SKM-1 treated with dmso at 0.1 percent for 144 hours (cell line): ENCODE data around the gene ITGAE.

ENCODE experiments used
- DNase-seq: peaks from one replicate; lab custom pipeline; 2025; ENCODE audit not compliant: unreplicated experiment; lab: John Stamatoyannopoulos, UW

The ITGAE gene

GRCh38 chr17:3817851-3818605, 17.0 kb upstream of the ITGAE start:
- DNase-seq, result no peak

DNA sequence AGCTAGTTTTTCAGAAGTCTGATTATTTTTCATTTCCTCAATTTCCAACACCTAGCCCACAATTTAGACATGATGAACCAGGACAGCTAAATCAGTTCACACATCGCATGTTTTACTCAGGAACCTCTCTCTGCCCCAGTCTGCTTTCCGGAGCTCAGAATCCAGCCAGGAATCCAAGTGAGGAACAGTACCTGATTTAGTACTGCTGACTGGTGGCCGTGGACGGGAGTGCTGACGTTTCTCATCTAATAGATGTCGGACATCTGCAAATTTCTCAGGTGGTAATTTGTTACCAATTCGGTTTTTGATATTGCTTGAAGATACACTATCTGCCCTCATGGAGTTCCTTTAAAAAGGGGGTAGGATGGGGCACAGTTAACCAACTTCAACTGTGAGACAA, 14.9 kb upstream of the ITGAE start:
- no peak for DNase-seq

DNA sequence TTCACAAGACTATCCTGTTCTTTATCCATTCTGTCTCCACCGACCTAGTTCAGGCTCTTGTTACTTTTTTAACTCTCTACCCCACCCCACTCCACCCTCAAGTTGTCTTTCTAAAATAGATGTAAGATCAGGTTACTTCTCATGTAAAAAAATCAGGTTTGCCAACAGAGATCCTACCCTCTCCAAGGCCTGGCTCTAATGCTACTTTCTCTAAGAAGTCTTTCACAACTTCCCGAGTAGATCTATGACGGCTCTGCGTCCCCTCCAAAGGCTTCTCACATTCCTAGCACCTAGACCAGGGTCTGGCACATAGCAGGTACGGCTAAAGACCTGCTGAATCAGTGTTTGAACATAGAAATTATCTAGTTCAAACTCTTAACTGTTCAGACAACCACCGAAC, 14.1 kb upstream of the ITGAE start:
- DNase-seq, result no peak

DNA sequence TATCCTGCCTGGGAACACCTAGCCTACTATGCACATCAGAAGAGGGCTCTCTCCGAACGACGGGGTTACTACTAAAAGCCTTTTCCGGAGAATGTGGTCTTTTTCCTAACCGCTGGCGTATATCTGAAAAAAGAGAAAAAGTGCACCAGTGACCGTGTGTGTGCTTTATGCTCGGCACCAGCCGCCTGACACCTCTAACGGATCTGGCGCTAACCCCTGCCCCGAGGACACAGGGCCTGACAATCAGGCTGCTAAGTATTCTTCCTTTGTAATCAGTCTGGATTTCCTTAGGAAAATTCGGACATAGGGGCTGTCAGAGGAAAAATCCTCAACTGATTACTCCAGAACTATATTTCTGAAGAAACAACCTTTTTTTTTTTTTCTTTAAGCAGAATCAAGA, 13.4 kb upstream of the ITGAE start:
- no peak for DNase-seq

- no peak for DNase-seq
These were observed 12.2 kb upstream of the ITGAE start for GRCh38 chr17:3813171-3813570.

DNA sequence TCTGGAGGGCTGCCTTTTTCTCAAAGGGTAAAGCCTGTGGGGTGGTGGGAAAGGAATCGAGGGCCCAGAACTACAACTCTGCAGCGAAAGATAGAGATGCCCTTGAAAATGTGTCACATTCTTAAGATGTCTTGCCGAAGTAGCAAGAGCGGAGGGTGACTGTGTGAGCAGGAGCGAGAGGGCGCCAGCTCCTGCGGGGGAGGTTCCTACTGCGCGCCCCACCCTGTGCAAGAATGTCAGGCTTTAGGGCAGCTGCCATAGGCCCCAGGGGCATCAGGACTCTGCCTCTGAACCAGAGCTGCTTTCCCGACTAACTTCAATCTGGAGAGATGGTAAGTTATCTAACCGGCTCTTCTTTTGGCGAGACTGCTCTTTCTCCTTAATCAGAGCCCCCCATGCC, 11.8 kb upstream of the ITGAE start:
- DNase-seq, result no peak

GRCh38 chr17:3812284-3812683, 11.3 kb upstream of the ITGAE start:
- no peak for DNase-seq

DNA sequence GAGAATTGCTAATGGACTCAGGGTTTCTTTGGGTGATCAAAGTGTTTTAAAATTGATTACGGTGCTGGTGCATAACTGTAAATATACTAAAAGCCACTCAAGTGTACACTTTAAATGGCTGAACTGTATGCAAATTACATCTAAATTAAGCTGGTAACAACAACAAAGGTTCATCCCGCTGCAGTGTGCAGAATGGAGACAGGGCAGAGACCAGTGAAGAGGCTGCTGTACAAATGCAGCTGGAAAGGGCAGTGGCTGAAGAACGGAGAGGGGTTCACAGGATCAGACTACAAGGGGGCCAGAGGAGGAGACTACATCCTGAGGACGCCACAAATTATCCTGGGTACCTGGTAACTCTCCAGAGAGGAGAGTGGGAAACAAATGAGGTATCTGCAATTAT, 9.0 kb upstream of the ITGAE start:
- no peak for DNase-seq

GRCh38 chr17:3809135-3809534, 8.1 kb upstream of the ITGAE start:
- no peak for DNase-seq

GRCh38 chr17:3808701-3809100, 7.7 kb upstream of the ITGAE start:
- no peak for DNase-seq

DNA sequence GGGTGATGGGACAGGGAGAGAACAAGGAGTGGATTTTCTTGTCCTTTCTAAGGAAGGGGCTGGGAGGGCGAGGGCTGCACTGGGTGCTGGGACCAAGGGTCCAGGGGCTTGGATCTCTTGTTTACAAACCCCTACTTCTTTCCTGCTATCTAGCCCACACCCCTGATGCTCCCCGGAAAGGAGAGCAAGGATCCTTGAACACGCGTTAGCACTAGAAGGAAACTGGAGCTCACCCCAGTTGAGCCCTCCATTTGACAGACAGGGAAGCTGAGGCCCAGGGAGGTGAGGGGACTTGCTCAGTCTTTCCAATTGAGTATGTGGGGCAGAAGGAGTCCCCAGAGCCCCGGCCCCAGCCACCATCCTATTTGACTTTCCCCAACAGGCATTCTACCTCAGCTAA, 4.6 kb upstream of the ITGAE start:
- no peak for DNase-seq

DNA sequence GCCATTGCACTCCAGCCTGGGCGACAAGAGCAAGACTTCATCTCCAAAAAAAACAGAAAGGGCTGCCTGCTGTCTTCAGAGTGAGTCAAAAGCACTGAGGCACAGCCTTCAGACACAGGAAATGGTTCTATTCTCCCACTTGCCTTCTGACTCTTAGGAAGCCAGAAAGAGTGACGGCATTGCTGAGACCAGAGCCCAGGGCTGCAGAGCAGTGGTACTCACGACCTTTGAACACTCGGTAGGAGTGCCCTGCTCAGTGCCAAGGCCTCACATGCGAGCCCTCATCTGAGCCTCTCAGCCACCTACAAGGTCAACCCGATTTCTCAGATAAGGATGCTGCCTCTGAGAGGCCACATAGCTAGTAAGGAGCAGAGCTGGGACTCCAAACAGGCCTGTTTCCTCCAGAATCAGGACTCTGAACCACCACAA, 3.5 kb upstream of the ITGAE start:
- no peak for DNase-seq

DNA sequence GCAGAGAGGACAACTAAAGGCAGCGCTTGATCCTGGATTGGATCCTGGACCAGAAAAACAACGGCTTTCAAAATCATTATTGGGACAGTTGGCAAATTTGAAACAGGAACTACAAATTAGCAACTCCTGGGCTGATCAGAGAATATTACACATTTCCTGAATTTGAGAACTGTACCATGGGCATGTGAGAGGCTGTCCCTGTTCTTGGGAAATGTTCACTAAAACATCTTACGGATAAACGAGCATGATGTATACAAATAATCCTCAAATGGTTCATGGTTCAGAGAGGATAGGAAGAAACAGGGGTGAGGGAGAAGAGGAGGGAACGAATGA, 2.3 kb upstream of the ITGAE start:
- DNase-seq, result peak; percentile 22

DNA sequence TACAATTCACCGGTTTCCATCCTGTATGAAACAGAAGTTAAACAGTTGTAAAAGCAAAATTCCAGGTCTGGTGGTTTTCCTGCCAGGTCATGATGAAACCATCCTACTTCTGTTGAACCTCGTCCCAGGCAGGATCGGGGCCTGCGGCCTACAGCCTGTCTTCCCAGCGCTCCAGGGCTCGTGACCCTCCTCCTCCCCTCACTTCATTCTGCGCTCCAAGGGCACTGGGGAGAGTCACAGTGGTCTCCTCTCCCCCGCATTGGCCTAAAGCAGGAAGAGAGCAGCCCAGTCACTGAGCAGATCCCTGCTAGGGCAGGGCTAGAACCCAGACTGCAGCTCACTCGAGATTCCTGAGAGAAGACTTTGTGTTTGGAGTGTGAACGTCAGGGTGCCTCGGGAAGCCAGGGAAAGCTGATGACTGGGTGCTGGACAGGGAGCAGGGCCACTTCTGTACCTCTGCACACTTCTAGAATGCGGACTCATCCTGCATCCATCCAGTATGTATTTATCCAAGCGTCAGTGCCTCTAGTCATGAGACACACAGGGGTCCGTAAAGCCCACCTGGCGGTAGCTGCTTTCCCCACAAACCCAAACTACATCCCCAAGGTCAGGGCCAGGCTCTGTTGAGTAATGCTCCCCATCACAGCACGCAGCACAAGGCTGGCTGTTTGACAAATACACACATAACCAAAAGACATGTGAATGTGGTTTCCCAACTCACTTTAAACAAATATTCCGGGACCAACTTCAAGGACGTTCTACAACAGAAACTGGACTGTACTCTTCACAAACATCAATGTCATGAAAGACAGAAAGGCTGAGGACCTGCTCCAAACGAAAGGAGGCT, 1.7 kb upstream of the ITGAE start:
- DNase-seq, result no peak

- no peak for DNase-seq
These were observed 804 bp upstream of the ITGAE start for GRCh38 chr17:3801792-3802191.

GRCh38 chr17:3801347-3801746, 359 bp upstream of the ITGAE start:
- no peak for DNase-seq

- no peak for DNase-seq
These were observed 1.6 kb downstream of the ITGAE start for GRCh38 chr17:3799181-3799945.

- no peak for DNase-seq
These were observed 2.5 kb downstream of the ITGAE start for GRCh38 chr17:3798273-3799180.

DNA sequence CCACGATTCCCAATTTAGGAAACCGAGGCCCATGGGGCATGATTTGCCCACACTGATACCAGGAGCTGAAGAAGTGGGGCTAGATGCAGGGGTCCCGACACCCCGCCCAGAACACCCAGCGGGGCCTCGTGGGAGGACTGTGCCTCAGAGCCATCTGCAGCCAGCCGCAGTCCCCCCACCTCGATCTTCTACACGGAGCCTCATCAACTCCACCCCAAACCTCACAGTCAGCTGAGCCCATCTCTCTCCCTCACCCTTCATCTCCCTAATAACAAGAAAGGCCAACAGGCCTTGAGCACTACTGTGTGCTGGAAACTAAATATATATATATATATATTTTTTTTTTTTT, 4.2 kb downstream of the ITGAE start:
- no peak for DNase-seq

DNA sequence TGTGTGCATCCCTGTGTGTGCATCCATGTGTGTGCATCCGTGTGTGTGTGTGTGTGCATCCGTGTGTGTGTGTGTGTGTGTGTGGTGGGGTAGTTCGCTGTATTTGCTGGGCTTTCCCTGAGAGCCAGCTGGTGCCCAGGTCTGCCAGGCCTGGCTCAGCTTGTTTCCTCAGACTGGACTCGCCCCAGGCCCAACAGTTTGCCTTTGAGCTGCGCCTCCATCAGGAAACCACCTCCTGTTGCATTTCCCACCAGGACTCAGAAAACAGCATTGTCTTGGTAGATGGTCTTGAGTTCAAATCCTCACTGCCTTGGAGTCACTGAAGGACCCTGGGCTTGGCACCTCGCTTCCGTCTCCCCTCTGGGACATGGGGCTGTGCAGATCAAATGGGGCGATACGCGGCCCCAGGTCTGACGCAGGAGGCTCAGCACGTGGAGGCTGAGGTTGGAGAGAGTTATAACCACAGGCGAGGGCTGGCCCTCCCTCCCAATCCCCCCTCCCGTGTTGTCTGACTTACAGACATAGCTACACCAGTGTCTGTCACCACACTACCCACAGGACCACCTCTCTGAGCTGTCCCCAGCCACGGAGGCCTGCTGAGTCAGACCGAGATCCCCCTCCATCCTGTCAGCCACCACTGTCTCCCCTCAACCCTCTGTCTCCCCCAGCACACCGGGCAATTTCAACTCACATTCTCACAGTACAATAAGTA, 4.7 kb downstream of the ITGAE start:
- no peak for DNase-seq
